ENCODE measurements around the gene TELO2.

TELO2 gene

DNA sequence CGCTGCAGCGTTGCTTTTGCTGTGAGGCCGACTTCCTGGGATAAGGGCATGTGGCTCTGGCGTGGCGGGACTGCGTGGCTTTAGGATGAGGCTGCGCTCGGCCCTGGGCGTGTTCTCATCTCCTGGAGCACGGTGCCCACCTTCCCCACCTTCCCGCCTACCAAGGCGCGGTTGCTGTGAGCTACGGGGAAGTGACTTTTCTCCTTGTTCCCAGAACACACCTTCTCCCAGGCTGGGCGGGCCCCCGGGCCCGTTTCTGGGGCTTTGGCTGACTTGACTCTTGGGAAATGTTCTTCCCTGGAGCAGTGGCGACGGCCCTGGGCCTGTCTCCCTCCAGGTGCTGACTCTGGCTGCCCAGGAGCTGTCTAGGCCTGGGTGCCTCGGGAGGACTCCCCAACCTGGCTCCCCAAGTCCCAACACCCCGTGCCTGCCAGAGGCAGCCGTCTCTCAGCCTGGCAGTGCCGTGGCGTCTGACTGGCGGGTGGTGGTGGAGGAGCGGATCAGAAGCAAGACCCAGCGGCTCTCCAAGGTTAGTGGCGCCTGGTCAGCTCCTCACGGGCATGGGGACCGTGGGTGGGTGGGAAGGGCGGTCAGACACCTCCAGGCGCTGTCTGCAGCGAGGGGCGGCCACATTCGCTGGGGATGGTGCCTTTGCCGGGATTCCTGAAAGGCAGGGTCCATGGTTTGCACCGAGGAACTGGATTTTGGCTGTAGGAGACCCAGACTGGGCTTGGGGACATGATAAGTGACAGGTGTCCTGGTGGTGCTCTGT lies 12.1 kb downstream of the TELO2 start:
- DNase-seq (ENCODE audit: insufficient read length, low spot score) = no peak
- TF ChIP-seq POLR2A (IDR thresholded peaks at IDR 0.05; ENCODE audit: low read depth, low read length) = no peak
- FAIRE-seq = no peak

DNA sequence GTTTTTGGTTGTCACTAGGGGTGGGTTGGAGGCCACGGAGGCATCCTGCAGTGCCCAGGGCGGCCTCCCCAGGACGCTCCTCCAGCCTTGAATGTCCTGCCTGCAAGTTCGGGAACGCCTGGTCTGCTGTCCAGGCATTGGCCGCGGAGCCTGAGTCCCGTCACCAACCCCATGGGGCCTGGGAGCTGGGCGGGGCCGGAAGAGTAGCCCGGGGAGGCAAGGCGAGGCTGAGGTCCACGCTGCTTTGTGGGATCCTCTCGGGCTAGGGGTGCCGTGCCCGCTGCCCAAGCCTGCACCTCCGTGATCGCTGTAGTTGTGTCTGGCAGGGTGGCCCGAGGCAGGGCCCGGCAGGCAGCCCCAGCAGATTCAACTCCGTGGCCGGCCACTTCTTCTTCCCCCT lies 12.8 kb downstream of the TELO2 start:
- FAIRE-seq (no peak), DNase-seq (ENCODE audit: insufficient read length, low spot score) (no peak)
- no peak for TF ChIP-seq POLR2A (IDR thresholded peaks at IDR 0.05; ENCODE audit: low read depth, low read length)

DNA sequence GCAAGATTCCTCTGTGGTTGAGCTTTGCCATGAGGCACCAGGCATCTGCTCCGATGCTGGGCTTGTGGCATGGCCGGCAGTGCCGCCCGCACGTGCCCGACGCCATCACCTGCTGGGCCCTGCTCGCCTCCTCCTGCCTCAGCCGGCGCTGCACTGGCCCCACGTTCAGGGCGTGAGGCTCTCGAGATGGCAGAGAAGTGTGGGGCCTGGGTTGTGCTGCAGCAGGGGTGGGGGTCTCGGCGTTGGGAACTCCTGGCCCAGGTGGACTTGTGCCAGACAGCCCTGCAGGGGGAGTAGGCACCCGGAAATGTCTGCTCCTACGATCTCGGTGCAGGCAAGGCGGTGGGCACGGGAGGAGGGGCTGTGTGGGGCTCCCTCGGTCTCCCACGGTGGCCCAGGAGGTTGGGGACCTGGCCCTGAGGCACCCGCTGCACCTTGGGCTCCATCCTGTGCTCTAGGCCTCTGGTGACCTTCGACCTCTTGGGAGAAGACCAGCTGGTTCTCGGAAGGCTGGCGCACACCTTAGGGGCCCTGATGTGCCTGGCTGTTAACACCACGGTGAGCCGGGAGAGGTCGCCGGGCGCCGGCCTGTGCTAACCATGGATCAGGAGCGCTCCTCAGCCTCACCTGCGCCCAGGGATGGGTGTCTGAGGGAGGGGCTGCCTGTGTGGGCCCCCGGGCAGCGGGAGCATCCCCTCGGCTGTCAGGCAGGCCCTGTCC lies 13.5 kb downstream of the TELO2 start:
- no peak for FAIRE-seq
- no peak for DNase-seq (ENCODE audit: insufficient read length, low spot score)
- TF ChIP-seq POLR2A (IDR thresholded peaks at IDR 0.05; ENCODE audit: low read depth, low read length) = no peak

DNA sequence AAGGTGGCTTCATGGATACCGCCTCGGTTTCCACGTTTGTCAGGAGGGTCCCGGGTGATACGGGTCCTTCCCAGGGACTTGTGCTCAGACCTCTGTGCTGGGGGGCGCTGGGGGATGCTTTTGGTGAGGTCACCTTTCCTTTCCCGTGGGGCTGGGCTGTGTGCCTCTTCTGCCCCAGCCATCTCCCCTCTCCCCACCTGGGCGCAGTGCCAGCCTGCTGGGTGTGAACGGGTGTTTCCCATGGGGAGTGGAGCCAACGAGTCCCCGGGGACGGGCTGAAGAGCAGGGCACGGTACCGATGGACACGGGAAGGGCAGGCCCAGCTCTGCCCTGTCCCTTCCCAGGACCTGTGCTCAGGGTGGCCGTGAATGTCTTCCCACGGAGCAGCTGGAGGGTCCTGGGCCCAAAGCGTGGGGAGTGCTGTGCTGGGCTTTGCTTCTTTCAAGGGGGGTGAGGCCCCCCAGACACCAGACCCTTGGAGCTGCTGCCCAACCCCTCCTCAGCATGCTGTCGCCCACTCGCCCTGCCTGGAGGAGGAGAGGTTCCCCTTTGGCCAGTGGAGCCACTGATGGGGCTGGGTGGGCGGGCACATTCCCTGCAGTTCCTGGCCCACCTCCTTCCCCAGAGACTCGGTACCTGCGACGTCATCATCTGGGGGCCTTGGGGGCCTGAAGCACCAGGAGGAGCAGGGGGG lies 15.5 kb downstream of the TELO2 start:
- FAIRE-seq (no peak), DNase-seq (ENCODE audit: insufficient read length, low spot score) (no peak)
- no peak for TF ChIP-seq POLR2A (IDR thresholded peaks at IDR 0.05; ENCODE audit: low read depth, low read length)

DNA sequence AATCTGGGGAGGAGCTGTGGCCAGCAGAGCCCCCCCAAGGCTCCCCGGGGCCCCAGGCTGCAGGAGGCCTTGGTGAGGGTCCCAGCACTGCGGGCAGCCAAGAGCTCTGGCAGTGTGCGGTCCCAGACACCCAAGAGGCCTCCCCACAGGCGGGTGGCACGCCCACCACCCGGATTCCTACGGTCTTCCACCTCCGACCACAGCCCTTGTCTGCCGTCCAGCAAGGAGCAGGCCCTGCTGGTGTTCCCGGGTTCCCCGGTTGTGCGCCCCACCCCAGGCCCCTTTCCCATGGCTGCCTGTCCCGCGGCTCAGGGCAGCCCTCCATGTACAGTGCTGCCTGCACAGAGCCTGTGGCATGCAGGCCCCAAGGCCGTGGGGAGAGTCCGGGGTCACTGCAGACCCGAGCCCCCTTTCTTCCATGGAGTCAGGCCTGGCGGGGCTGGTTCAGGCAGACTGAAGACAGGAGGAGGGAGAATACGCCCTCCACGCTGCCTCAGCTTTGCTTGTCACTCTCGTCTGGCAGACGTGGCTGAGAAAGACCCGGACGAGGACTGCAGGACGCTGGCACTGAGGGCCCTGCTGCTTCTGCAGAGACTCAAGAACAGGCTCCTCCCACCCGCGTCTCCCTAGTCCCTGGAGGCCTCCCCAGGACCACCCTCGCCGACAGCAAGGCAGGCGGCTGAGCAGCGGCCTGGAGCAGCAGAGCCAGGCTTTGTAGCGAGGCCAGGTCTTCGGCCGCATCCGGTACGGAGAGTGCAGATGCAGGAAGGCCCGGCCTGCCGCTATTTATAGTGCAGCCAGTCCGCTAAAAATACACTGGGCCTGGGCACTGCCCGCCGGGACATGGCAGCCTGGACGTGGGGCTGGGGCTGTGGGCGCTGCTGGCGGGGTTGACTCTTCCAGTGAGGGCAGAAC lies 16.4 kb downstream of the TELO2 start:
- FAIRE-seq (no peak), DNase-seq (ENCODE audit: insufficient read length, low spot score) (no peak)
- TF ChIP-seq POLR2A (IDR thresholded peaks at IDR 0.05; ENCODE audit: low read depth, low read length) = no peak

DNA sequence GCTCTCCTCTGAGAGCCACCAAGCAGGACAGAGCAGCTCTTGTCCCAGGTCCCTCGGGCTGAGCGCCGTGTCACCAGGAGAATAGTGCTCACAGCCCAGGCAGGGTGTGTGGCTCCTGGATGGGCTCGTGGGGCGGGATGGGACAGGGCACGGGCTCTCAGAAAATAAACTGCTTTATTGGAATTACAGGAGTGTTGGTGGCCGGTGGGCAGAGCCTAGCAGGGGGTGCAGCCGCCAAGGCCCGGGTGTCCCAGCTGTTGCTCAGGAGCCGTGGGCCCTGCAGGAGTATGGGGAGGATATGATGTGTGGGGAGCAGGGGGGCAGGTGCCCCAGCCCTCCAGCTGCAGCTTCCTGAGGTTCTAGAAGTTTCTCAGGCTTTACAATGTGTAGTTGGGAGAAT lies 17.1 kb downstream of the TELO2 start:
- no peak for TF ChIP-seq POLR2A (IDR thresholded peaks at IDR 0.05; ENCODE audit: low read depth, low read length)
- DNase-seq (ENCODE audit: insufficient read length, low spot score) = no peak
- no peak for FAIRE-seq

DNA sequence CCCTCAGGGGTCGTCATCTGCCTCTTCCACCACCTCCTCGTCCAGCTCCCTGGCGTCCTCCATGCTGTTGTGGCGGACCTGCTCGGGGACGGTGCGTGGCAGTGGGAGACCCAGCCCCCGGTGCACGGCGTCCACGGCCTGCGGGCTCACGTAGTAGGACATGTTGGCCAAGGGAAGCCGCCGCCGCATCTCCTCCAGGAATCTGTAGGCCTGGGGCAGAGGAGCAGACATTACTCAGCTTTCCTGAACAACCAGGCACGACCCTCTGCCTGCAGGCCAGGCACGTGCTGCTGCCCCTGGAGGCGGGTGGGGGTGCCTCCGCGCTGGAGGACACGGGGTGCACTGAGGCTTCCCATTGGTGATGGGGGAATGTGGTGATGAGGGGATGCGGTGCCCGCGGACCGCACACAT lies 17.8 kb downstream of the TELO2 start:
- DNase-seq (ENCODE audit: insufficient read length, low spot score) (no peak), FAIRE-seq (no peak)
- no peak for TF ChIP-seq POLR2A (IDR thresholded peaks at IDR 0.05; ENCODE audit: low read depth, low read length)

DNA sequence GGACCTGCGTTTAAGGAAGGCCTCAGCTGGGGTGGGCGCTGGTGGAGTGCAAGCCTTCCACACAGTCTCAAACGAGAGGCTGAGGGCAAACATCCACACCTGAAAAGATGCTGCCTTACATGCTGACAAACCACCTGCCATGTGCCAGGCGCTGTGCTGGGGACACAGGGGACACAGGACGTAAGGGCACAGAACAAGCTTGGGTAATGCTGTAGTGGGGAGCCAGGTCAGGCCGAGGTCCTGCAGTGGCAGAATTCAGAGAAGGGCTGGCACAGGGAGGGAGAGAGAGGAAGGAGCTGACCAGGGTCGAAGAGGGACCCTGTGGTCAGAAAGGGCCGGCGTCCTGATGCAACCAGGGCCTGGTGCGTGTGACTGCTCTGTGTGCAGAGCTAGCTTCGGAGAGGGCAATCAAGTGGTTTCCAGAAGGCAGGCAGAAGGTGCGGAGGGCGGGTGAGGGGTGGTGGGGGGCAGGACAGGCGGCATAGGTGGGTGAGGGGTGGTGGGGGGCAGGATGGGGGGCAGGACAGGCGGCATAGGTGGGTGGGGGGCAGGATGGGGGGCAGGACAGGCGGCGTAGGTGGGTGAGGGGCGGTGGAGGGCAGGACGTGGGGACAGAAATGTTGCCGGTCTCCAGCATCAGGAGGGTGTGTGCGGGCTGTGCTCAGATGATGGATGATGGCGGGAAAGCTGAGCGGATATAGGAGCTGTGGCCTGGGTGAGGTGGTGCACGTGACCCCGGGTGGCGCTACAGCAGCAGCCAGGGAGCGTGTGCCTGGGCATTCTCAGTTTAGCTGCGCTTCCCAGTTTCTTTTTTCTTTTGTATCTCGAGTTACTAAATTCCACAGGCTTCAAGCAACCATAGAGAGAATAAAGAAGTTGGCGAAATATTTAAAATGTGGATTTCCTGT lies 18.8 kb downstream of the TELO2 start:
- FAIRE-seq (no peak), DNase-seq (ENCODE audit: insufficient read length, low spot score) (no peak)
- TF ChIP-seq POLR2A (IDR thresholded peaks at IDR 0.05; ENCODE audit: low read depth, low read length) = no peak

DNA sequence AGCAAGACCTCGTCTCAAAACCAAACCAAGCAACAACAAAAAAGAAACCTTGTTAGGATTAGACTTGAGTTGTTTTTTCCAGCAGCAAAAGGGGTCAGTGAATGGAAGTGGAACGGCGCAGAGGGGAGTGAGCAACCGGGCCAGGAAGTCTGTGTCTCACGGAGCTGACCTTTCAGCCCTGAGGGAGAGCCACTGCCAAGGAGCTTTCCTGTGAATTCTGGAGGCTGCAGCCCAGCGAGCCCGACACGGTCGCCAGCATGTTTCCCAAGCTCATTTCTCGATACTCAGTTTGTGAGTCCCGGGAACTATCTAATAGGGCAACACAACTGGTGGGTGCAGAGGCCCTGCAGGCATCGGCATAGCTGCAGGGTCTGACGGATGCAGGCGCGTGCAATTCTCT lies 19.6 kb downstream of the TELO2 start:
- no peak for DNase-seq (ENCODE audit: insufficient read length, low spot score)
- FAIRE-seq = no peak
- no peak for TF ChIP-seq POLR2A (IDR thresholded peaks at IDR 0.05; ENCODE audit: low read depth, low read length)

DNA sequence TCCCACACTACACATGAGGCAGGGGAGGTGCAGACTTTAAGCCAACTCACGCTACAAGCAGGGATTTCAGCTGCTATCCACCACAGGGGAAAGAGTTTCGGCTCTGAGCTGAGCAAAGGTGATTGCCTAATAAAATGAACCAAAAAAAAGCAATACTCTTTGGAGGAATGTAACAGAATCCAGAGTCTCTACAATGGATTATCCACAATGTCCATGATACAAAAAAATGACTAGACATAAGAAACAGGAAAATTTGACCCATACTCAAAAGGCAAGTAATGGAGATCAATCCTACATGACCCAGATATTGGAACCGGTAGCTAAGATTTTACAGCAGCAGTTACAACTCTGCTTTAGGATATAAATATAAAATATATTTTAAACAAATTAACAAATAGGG lies 21.3 kb downstream of the TELO2 start:
- TF ChIP-seq POLR2A (IDR thresholded peaks at IDR 0.05; ENCODE audit: low read depth, low read length) = no peak
- DNase-seq (ENCODE audit: insufficient read length, low spot score) = no peak
- FAIRE-seq = no peak

DNA sequence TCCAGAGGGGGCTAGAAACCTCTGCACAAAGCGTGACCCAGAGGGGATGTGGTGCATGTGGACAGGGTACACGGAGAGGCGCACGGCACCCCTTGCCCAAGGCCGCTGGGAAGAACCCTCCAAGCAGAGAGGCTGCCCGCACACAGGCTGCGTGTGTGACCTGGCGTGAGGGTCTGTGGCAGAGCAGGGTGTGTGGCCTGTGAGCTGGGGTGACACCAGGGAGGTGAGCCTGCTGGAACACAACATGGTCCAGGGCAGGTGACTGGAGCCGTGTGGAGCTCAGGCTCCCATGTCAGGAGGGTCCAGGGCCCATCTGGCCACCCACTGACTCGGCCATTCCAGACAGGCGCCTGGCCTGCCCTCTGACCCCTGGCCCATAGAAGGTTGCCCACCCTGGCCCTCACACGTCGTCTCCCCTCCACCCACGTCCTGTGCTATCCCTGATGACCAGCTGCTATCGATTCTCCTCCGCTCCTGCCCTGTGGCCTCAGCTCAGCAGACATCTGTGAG lies 25.5 kb downstream of the TELO2 start:
- no peak for TF ChIP-seq POLR2A (IDR thresholded peaks at IDR 0.05; ENCODE audit: low read depth, low read length)
- no peak for FAIRE-seq
- no peak for DNase-seq (ENCODE audit: insufficient read length, low spot score)

DNA sequence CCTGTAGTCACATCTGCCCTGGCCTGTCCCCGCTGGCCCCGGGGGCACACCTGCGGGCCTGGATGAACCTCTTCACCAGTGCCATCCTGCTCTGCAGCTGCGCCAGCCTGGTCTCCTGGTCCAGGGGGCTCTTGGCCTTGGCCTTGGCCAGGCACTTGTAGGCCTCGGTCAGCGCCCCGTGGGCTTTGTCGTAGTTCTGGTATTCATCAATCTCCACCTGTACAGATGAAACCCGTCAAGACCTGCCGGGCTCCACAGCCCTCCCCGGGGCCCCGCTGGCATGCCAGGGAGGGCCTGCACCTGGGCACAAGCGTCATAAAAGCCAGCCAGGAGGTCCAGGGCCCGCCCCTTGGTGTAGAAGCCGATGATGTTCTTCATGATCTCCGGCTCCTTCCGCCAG lies 26.7 kb downstream of the TELO2 start:
- no peak for DNase-seq (ENCODE audit: insufficient read length, low spot score)
- TF ChIP-seq POLR2A (IDR thresholded peaks at IDR 0.05; ENCODE audit: low read depth, low read length) = no peak
- FAIRE-seq = no peak
